Peyer's patch (tissue), 4 donors: ENCODE results near the gene CBX1. TPM values are rescaled to one million over a fixed set of nuclear protein-coding genes. Genes with fewer than 3 reads are reported as not detected.

ENCODE experiments used
- DNase-seq, 3 donors: peaks; one replicate each; pipeline ENCODE4 v3.0.0-alpha.2; 2017 to 2019
- H3K27ac ChIP-seq, 4 donors: fragments of 200-600 bp; sonication (generic); one replicate each; pipeline ENCODE4 v1.5.1; 2016 to 2019
- H3K27me3 ChIP-seq, 2 donors: fragments of 200-600 bp; sonication (generic); one replicate each; pipeline ENCODE4 v1.5.1; 2019
- H3K36me3 ChIP-seq, 3 donors: fragments of 200-600 bp; sonication (generic); one replicate each; pipeline ENCODE4 v1.5.1; 2016 to 2019
- H3K4me1 ChIP-seq, 4 donors: fragments of 200-600 bp; sonication (generic); one replicate each; pipeline ENCODE4 v1.5.1; 2016 to 2019
- H3K4me3 ChIP-seq, 4 donors: fragments of 200-600 bp; sonication (generic); 1 replicate in 3 of 4; 2 replicates in 1 of 4; pipeline ENCODE4 v1.5.1; 2016 to 2019; ENCODE audit warnings: mild to moderate bottlenecking in 1 of 4
- H3K9me3 ChIP-seq, 4 donors: fragments of 200-600 bp; sonication (generic); one replicate each; pipeline ENCODE4 v1.5.1; 2016 to 2019; ENCODE audit warnings: mild to moderate bottlenecking in 1 of 4
- CTCF ChIP-seq, 6 experiments: fragments of 450-650 bp in 4 of 6; fragments of 200-600 bp in 2 of 6; sonication (generic) in 1 of 6; IDR thresholded peaks; one replicate each; pipeline ENCODE4 v1.5.1; 2017 to 2019; ENCODE audit warnings: antibody characterized with exemption in 6 of 6, mild to moderate bottlenecking in 3 of 6, moderate library complexity in 1 of 6
- POLR2A ChIP-seq, 2 donors: fragments of 450-650 bp; IDR thresholded peaks; one replicate each; pipeline ENCODE4 v1.5.1; 2017; ENCODE audit warnings: antibody characterized with exemption in 2 of 2, mild to moderate bottlenecking in 2 of 2, moderate library complexity in 2 of 2
- total RNA-seq, 4 donors: library from RNA; depleted of rRNA; stranded (reverse); fragments of >200 nt; gene quantifications; one replicate each; pipeline ENCODE4 v1.1.0, GENCODE V29; 2016

CBX1 gene
- total RNA-seq, 4 donors from 2014 or later = 7.2 to 14.0 (median 8.5) TPM

GRCh38 chr17:48025040-48025903 is 76.0 kb downstream of the CBX1 start:
- peak overlapping the region; percentile 28 to 60 (median 52) for H3K4me3 ChIP-seq
- H3K4me1 ChIP-seq = peaks cover 3 to 37% (median 14%) of the 10 kb centered on the region in 4 donors
- TF ChIP-seq CTCF (IDR thresholded peaks at IDR 0.05) (peak; percentile 51 to 93 (median 89)), POLR2A (IDR thresholded peaks at IDR 0.05) (peak in 1 of 2 donors; percentile 30)
- peaks cover 0 to 11% of the 10 kb centered on the region in 2 donors for H3K27me3 ChIP-seq
- peak overlapping the region in 3 of 4 donors; percentile 63 to 79 (median 65) for H3K27ac ChIP-seq
- H3K9me3 ChIP-seq = no peaks in the 10 kb centered on the region
- DNase-seq = peak; percentile 97 to 99 (median 99)
- no peaks in the 10 kb centered on the region for H3K36me3 ChIP-seq

GRCh38 chr17:48024149-48025039 is 76.9 kb downstream of the CBX1 start:
- peaks cover 0 to 11% of the 10 kb centered on the region in 2 donors for H3K27me3 ChIP-seq
- DNase-seq = peak in 2 of 3 donors; percentile 70 to 71
- TF ChIP-seq POLR2A (IDR thresholded peaks at IDR 0.05) (no peak), CTCF (IDR thresholded peaks at IDR 0.05) (no peak)
- peak overlapping the region in 2 of 4 donors; percentile 63 to 79 for H3K27ac ChIP-seq
- no peaks in the 10 kb centered on the region for H3K9me3 ChIP-seq
- H3K36me3 ChIP-seq = no peaks in the 10 kb centered on the region
- H3K4me3 ChIP-seq = peak overlapping the region; percentile 20 to 60 (median 52)
- H3K4me1 ChIP-seq = peaks cover 3 to 37% (median 14%) of the 10 kb centered on the region in 4 donors

- H3K27ac ChIP-seq = peak overlapping the region in 2 of 4 donors; percentile 63 to 79
- peaks cover 0 to 11% of the 10 kb centered on the region in 2 donors for H3K27me3 ChIP-seq
- peak; percentile 59 to 82 (median 81) for DNase-seq
- no peaks in the 10 kb centered on the region for H3K36me3 ChIP-seq
- H3K4me1 ChIP-seq = peaks cover 3 to 37% (median 14%) of the 10 kb centered on the region in 4 donors
- H3K9me3 ChIP-seq = no peaks in the 10 kb centered on the region
- peak overlapping the region; percentile 20 to 60 (median 52) for H3K4me3 ChIP-seq
- no peak for TF ChIP-seq POLR2A (IDR thresholded peaks at IDR 0.05)
- TF ChIP-seq CTCF (IDR thresholded peaks at IDR 0.05) = peak in 4 of 6 experiments; percentile 25 to 36 (median 30)
Measured at GRCh38 chr17:48023400-48024148, 77.7 kb downstream of the CBX1 start.

GRCh38 chr17:48022901-48023300 is 78.4 kb downstream of the CBX1 start:
- Histone ChIP-seq H3K4me3 (peak overlapping the region in 1 of 4 donors; percentile 60), H3K27me3 (peaks cover 0 to 11% of the 10 kb centered on the region in 2 donors), H3K9me3 (no peaks in the 10 kb centered on the region), H3K27ac (no peak overlapping the region), H3K4me1 (peaks cover 3 to 37% (median 15%) of the 10 kb centered on the region in 4 donors), H3K36me3 (no peaks in the 10 kb centered on the region)
- DNase-seq = no peak
- no peak for TF ChIP-seq CTCF (IDR thresholded peaks at IDR 0.05)
- no peak for TF ChIP-seq POLR2A (IDR thresholded peaks at IDR 0.05)

- peaks cover 0 to 11% of the 10 kb centered on the region in 2 donors for H3K27me3 ChIP-seq
- H3K36me3 ChIP-seq = no peaks in the 10 kb centered on the region
- H3K9me3 ChIP-seq = no peaks in the 10 kb centered on the region
- DNase-seq = no peak
- no peak for TF ChIP-seq POLR2A (IDR thresholded peaks at IDR 0.05)
- TF ChIP-seq CTCF (IDR thresholded peaks at IDR 0.05) = no peak
- H3K4me1 ChIP-seq = peaks cover 3 to 36% (median 18%) of the 10 kb centered on the region in 4 donors
- H3K4me3 ChIP-seq = no peak overlapping the region
- H3K27ac ChIP-seq = no peak overlapping the region
Measured at GRCh38 chr17:48021934-48022333, 79.3 kb downstream of the CBX1 start.
